Measurements from ENCODE around the gene FNIP2.

- TF ChIP-seq POLR2AphosphoS5 (IDR thresholded peaks at IDR 0.05): no peak
- TF ChIP-seq, protein P1, sequence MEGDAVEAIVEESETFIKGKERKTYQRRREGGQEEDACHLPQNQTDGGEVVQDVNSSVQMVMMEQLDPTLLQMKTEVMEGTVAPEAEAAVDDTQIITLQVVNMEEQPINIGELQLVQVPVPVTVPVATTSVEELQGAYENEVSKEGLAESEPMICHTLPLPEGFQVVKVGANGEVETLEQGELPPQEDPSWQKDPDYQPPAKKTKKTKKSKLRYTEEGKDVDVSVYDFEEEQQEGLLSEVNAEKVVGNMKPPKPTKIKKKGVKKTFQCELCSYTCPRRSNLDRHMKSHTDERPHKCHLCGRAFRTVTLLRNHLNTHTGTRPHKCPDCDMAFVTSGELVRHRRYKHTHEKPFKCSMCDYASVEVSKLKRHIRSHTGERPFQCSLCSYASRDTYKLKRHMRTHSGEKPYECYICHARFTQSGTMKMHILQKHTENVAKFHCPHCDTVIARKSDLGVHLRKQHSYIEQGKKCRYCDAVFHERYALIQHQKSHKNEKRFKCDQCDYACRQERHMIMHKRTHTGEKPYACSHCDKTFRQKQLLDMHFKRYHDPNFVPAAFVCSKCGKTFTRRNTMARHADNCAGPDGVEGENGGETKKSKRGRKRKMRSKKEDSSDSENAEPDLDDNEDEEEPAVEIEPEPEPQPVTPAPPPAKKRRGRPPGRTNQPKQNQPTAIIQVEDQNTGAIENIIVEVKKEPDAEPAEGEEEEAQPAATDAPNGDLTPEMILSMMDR (IDR thresholded peaks at IDR 0.05): no peak
Measured at GRCh38 chr4:158796370-158797140, 27.7 kb downstream of the FNIP2 start.
